Cerebellar nuclear complex (tissue), 1 donor: ENCODE data around the gene LPP.

ENCODE experiments used
- DNase-seq, 2 experiments: peaks; one replicate each; lab custom pipeline; 2025; lab: John Stamatoyannopoulos, UW

LPP gene

DNA sequence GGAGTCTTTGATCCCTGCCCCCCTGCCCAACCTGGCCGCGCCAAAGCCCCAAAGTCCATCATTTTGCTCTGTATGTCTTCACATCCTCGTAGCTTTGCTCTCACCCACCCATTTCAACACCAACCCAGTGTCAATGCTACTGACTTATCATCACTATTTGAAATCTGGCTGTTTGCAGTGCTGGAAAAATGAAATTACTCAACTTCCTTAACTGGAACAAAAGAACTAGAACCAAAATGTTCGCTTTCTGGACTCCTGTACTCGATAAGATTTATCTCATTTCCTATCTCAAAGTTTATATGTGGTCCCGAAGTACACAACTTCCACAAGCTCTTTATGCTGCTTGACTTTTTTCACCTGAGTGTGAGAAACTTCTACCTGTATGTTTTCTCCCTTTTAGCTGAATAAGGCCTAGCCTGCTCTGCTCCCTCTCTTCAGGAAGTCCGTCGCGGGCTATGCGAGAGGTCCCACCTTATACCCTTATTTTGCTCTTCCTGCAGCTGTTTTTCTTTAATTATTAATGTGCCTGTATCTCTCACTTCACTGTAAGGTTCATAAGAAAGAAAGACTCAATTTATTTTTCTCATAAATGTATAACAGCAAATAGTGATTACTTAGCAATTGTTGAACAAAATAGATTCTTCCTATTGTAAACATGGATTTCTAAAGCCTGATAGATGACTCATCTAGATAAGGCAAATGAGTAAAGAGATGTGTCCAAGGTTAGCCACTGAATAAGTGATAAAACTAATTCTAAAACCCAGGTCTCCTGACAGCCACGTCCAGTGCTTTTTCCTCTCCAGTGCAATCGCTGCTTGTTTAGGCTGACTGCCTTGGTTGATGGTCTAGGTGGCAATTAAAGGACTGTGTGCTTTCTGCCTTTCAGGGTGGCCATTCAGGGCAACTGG, 553.7 kb downstream of the LPP start:
- DNase-seq = no peak

DNA sequence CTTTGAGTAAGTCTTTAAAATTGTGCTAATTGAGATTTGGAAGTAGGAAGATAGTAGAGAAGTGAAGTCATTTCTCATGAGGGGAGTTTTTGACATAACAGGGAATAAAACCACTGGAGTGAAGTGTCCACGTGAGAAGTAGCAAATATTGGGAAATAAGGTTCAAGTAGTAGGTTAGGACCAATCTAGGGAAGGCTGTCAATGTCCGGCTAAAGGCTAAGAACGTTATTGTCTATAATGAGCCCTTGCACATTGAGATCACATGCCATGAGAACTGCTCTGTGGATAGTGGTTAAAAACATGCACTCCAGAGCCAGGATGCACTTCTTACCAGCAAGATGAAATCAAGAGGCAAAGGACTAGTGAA, 557.9 kb downstream of the LPP start:
- DNase-seq = no peak

DNA sequence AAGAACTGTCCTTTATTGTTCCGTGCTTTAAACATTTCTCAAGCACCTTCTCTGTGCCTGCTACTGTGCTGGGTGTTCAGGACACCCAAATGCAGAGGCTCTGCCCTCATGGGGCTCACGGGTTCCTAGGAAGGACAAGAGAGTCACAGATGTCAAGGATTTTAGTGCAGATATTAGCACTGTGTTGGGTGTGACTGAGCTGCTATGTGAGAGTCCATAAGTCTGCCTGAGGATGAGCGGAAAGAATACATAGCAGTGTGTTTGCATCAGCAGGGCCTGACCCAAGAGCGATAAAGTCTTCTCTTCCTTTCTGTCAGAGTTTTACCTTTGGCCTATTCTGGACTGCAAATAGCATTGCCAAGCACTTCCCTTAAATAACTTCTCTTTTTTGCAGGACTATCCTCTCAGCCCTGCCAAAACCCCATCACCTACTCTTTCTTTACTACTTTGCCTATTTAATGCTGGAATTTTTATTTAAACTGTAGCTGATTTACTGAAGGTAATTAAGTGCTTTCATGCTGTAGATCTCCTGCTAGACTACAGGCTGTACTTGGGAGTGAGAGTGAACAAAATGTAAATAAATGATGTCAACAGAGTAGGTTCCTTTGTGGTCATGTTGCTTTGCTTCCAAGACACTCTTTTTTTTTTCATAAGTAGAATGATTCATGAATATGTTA, 558.4 kb downstream of the LPP start:
- DNase-seq = no peak

DNA sequence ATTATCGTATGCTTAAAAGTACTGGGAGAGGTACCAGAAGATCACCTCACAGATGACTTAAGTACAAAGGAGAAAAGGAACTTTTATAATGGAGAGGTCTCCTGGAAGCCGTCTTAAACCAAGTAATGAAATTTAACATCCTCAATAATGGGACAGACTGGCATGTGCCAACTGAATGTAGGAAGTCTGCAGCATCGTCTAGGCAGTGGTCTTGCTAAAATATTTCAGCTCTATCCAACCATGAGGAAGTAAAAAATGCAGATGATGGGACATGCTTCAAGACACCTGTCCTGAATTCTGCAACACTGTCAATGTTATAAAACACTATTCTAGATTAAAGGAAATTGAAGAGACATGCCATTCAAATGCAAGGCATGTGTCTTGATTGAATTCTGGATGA, 559.0 kb downstream of the LPP start:
- DNase-seq = no peak

DNA sequence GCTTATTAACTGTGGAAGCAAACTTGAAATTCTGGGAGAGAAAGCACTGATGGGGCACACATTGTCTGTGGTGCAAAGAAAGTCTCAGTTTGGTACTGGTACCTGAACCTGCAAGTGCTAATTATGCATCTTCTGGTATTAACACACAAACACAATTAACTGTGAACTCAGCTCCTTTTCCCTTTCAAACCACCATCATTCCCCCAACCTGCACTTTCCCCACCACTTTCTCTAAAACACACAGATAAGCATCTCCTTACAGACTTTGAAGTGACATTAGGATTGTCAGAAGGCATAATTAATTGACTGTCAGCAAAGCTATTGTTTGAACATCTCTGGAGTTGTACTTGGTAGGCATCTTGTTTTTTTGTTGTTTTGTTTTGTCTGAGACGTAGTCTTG, 565.6 kb downstream of the LPP start:
- no peak for DNase-seq

DNA sequence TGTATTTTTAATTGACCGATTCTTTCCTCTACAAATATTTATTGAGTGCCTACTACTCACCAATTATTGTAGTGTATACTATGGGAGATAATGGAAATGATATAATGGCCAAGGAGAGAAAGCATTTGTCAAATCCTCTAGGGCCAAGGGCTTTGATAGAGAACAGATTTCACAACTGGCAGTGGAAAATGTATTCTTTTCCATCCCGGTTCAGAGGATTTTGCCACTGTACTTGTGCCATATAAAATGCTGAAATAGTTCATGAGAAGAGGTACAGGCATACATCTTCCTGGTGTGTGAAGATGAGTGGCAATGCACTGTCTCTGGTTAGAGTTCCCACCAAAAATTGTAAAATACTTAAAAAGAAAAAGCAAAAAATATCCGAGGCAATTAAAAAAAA, 566.3 kb downstream of the LPP start:
- no peak for DNase-seq

DNA sequence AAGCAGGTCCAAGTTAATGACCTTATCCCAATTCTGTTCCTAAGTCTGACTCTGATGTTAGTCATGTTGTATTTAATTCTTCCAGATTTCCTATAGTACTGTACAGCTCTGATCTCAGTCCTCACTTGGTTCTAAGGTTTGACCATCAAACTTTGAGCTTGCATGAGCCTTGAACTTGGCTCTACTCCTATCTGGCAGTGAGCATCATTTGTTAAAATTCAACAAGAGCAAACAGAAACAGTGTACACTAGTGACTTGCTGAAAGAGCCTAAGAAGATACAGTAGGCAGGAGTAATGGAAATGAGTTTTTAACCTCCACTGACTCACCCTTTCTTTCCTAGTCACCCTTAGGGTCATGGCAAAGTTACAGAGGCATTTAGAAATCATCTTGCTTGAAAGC, 566.7 kb downstream of the LPP start:
- no peak for DNase-seq

DNA sequence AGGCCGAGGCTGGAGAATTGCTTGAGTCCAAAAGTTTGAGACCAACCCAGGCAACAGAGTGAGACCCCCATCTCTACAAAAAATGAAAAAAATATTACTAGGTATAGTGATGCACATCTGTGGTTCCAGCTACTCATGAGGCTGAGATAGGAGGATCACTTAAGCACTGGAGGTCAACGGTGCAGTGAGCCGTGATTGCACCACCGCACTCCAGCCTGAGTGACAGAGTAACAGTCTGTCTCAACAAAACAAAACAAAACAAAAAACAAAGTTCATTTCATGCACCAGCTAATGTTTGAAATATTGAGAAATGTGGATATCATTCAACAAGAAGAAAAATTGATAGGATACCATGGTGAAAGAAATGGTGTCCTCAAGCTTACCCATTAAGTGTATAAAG, 567.4 kb downstream of the LPP start:
- DNase-seq = no peak

DNA sequence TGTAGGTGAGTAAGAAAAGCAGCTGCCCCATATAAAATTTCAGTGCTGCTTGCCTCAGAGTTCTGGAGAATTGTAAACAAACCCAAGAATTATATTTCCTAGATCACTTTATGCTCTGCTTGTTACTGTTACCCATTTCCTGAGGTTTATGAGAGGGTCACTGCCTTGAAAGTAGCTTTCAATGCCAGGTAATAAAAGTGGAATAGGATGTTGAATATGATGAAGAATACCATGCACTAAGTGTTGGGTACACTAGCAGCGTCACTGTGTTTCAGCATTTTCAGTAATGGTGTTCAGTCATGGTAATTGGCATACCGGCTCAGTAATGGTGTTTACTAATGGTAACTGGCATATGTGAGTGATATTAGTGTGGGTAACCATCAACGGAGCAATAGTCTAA, 568.0 kb downstream of the LPP start:
- DNase-seq = no peak

DNA sequence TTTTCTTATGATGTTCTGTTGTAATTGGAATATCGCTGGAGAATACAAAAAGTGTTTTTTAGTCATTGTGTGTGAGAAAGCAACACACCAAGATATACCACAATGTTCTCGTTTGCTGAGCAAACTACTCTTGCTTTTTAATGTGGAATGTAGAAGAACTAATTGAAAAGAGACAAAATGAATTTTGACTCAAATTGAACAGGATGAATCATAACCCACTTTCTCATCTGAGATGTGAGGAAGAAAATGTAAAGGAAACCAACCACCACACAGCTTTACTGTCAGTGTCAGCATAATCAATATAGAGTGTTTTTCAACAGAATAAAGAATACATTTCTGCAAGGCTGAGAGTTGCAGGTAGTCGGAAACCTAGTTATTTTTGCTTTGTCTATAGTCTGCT, 569.0 kb downstream of the LPP start:
- no peak for DNase-seq

DNA sequence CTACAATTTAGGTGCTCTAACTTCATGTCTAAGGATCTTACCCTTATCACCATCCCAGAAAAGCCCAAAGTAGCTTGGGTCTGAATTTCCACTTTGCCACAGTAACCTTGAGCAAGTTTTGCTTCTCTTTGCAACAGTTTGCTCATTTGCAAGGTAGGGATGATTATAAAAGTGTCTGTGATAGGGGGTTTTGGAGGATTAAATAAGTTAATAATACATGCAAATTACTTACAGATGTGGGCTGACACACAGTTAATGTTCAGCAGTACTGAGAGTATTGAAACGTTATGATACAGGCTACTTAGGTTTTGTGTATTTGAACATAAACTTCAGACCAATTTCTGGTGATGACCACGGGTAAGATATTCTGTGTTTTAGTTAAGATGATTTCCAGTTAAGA, 573.1 kb downstream of the LPP start:
- no peak for DNase-seq

DNA sequence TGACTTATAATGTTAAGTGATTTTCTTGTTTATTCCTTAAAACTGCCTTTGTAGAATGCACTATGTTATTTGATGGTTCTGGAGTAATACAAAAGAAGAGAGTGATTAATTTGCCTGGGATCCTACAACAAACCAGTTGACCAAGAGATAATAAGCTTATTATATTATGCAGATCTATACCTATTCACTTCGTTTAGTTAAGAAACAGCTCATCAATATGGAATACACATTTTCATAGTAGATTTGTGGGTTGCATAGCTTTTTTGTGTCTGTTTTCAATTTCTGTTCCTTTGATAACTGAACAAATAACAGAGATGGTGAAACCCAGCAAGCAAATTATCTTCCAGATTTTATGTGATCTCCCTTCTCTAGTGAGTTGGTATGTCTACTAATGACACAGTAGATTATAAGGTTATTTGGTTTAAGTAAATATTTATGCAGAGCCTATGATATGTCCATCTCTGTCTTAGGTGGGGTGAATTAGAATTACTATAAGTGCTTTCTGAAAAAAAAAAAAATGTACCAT, 574.5 kb downstream of the LPP start:
- no peak for DNase-seq

DNA sequence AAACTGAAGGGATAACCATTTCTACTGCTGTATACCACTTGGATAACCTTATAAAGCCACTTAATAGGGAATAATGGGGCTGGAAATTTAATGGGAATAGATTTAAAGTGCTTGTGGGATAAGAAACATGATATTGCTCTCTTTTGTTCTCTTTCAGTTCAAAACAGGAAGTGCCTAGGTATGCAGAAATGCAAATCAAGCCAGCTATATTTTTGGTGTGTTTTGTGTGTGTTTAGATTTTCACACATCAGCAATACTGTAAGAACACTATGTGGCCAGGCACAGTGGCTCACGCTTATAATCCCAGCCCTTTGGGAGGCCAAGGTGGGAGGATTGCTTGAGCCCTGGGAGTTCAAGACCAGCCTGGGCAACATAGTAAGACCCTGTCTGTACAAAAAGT, 575.5 kb downstream of the LPP start:
- no peak for DNase-seq

DNA sequence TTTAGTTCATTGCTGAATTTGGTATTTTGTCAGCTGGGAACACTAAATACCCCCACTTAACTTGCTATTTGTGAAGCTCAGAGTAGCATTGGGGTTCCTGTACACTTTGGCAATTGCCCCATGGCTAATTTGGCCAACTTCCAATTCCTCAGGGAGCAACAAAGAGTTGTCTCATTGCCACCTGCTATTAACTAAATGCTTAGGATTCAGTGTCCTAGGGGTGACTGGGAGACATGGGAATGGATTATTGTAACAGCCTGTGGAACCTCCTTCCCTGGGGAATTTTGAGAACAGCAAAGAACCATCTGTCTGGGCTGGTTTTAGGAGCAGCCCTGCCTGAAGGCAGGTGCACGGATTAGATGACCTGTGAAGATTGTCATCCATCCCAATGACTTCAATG, 580.4 kb downstream of the LPP start:
- DNase-seq = no peak

DNA sequence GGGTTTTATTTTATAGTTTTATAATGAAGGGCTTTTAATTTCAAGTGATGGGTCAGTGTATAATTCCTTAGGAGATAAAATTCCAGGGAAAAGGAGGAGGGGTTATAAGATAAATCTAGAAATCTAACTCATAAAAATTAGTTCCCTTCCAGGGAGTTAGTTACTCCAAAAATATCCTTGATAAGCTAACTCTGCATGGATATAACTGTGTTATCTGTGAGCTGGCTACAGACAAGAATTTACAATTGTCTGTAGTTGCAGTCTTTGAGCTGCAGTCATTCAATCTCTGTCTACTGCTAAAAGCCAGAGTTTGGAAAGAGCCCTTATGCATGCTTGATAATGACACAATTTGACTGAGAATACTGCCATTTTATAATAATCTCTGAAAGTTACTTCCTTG, 585.6 kb downstream of the LPP start:
- DNase-seq = no peak

DNA sequence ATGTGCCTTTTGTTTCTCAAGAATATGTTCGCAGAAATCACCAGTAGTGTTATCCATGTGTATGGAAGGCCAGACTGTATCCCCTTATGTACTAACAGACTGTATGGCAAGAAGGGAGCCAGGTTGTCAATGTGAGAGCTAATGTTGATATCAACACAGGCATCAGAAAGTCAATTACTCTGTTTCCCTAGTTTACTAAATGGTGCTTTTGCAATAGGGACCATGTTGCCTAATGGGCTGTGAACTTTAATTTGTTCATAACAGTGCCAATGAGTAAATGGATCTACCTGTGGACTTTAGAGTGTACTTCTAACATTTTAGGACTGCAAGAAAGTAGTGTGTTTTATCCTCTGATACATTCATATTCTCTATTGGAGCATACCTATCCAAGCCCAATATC, 586.1 kb downstream of the LPP start:
- no peak for DNase-seq

DNA sequence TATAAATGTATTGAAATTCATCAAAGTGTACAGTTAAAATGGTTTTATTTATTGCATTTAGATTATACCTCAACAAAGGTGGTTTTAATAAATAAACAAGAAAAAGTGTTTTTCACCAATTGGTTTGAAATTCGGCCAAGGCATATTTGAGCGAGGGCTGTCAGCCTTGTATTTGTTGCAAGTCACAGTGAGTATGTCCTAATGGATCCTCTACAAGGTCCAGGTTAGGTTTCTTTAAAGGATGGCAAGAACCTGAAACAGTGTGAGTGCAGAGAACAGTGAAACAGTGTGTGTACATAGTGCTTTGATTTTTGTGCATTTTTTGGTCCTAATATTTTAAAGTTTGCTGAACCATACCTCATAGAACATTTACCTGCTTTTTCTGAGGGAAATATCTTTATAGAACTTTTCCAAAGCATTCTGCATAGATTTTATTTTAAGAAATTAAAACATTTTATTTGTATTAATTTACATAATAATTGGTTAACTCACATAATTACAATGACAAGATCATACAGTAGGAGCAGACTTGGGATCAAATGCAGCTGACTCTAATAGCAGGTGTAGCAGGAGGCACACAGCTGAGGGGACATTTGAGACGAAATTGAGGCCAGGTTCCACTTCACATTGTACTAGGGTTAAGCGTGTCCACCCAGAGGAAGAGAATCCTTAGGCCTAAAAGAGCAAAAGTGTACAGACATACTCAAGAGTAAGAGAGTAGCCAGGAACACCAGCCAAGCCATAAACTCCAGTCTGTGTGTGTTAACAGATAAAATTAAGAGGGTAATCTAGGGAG, 589.0 kb downstream of the LPP start:
- DNase-seq = no peak

DNA sequence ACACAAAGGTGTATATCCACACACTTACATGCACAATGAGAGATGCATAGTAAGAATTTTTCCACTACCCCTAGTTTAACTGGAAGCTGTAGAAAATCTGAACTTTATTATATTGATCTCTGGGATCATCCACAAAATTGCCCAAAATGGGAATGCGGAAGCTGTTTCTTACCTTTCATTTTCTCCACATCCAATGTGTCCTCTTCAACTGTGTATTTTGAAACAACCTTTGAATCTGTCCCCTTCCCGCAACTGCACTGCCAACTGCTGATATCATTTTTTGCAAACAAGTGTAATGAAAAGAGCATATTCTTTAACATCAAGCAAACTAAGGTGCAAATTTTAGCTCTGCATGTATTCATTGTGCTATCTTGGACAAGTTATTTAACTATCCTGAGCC, 590.2 kb downstream of the LPP start:
- DNase-seq = no peak

DNA sequence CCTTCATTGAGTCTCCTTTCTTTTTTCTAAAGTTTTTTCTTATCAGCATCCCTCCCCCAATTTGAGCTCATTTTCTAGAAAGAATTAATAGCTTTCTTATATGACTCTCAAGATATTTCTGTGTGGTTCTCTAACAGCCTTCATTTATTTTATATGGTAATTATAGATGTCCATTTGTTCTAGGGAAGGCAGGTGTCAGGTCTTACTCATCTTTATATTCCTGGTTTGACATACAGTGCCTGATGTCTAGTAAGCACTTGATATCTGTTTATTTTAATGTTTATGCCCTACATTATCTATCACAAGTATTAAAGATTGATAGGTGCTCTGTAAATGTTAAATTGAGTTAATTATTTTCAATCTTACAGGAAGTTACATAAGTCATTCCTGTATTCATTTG, 591.1 kb downstream of the LPP start:
- no peak for DNase-seq

DNA sequence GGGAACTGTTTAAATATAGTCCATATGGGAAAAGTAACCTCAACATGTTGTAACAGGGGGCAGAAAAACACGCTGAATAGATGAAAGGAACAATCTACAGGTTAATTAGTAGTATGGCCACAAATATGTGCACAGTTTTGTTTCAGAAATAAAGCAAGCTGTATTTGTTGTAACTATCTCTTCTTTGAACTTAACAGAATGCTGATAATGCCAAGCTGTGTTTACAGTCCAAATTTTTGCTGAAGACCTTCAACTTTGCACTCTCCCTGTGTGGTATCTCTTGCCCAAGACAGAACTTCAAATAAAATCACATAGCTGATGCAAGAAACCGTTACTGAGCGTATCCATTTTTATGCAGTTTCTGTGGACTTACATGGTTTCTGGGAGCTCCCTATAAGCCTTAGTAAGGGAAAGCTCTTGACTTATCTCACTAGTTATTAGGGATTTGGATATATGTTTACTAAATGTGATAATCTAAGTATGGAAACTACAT, 592.4 kb downstream of the LPP start:
- no peak for DNase-seq

DNA sequence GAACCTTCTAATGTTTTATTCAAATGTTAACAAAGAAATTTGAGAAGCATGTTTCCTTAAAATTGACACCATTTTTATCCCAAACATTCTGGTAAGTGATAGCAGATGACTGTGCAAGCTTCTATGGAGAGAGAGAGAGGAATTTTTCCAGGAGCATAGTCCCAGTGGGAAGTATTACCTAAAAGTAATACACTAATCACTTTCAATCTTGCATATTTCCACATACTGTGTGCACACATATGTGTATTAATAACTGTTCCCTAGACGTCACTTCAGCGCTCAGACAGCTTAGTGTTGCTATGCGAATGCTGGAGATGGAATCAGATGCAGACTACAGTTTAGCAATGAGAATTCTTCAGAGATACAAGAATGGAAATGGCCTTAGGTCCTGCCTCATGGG, 593.5 kb downstream of the LPP start:
- no peak for DNase-seq

DNA sequence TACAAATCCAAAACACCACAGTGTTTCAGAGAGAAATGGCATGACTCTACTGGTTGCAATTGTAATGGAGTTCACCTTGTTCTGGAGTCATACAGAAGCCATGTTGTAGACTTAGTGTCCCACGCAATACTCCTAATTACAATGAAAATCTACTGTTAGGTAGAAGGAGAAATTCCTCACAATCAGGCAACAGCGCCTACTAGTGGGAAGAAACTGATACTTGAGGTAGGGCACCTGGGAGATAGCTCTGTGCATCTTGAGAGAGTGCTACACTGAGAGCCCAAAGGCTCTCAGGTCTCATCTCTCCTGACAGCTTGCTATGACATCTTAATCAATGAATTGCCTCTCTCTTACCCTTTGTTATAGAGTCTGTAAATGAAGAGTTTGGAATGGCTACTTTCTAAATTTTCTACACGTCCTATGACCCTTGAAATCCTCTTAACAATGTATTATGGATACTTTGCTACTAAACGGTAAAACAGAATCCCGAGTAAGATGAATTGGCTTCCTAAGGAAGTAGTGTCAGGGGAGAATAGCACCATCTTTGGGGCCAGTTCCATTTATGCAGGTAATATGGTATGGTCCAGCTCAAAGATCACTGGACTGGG, 595.2 kb downstream of the LPP start:
- no peak for DNase-seq
